Stimulated activated CD8-positive, alpha-beta memory T cell treated with anti-CD3 and anti-CD28 coated beads, Interleukin-4, amount 100 ng/mL, for 1 hour (primary cell): ENCODE measurements around the gene CD99.

Experiments used
- DNase-seq, 2 donors: peaks; one replicate each; pipeline ENCODE4 v3.0.0-alpha.2; 2020; ENCODE audit warnings: low read depth in 2 of 2, low spot score in 1 of 2

The CD99 gene

GRCh38 chrX:2697741-2698299, 6.7 kb downstream of the CD99 start:
- DNase-seq: no peak

DNA sequence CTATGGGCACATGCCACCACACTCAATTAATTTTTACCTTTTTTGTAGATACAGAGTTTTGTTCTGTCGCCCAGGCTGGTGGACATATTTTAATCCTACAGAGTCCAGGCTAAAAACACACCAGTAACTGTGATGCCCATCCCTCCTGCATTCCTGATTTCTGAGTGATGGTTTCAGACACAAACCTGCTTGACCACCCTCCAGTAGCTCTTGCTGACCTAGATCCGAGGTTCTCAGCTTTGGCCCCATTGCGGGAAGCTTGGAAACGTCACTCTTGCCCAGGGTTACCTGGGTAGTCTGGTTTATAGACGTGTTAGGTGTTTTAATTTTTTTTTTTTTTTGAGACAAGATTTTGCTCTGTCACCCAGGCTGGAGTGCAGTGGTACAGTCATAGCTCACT, 7.5 kb downstream of the CD99 start:
- no peak for DNase-seq

- no peak for DNase-seq
Measured at GRCh38 chrX:2699959-2700358, 8.9 kb downstream of the CD99 start.

GRCh38 chrX:2700405-2701320, 9.6 kb downstream of the CD99 start:
- DNase-seq: no peak

GRCh38 chrX:2701600-2701999, 10.5 kb downstream of the CD99 start:
- no peak for DNase-seq

GRCh38 chrX:2703991-2704369, 12.9 kb downstream of the CD99 start:
- no peak for DNase-seq

- DNase-seq: no peak
Measured at GRCh38 chrX:2705046-2705832, 14.1 kb downstream of the CD99 start.

DNA sequence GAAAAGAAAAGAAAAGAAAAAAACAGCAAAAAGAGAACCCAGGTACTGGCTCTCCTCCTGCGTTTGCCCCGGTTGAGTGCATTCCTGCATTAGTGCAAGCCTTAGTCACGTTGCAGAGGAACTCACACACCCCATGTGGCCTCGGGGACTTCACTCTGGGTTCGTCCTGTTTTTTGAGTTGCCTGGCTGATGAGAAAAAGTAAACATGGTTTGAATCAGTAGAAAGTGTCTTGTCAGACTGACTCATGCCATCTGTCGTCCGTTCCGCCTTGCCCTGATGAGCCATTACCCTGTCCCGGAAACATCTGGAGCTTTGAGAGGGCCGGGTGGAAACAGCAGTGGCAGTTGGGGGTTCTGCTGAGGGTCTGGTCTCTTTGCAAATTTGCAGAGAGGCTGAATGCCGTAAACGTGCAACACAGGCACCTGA, 16.3 kb downstream of the CD99 start:
- DNase-seq: peak; percentile 27 to 39

- DNase-seq: no peak
Measured at GRCh38 chrX:2708021-2708420, 16.9 kb downstream of the CD99 start.

- no peak for DNase-seq
Measured at GRCh38 chrX:2708592-2709188, 17.6 kb downstream of the CD99 start.

- no peak for DNase-seq
Measured at GRCh38 chrX:2709556-2709955, 18.5 kb downstream of the CD99 start.

DNA sequence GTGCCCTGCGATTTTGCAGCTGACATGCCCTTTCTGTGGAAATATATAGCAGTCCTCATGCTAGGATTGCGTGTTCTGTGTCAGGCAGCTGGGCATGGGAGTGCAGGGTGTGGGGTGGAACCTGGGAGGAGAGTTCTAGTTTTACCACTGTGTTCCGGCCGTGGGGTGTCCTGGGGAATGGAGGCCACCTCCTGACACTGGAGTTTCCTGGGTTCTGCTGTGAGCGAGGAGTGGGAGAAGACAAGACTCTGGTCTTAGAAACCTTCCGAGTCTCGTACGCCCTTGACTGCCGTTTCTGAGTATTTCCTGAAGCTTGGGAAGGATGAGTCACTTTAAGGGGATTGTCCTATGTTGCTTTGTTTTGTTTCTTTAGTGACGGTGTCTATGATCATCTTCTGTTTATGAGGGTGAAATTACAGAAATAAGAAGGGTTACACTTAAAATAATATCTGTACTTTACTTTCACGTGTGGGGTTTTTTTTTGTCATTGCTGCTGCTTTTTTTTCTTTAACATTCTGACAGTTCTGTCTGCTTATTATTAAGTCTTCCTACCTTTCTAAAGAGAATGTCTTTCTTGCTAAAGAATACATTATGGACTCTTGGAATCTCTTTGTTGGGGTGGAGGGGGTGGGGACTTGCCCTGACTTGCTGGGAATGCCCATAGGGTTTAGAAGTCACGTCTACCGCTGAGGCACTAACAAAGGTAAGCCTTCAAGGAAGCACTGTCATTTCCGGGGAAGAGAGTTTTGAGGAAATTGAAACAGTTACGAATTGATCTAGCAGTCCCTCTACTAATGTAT, 19.1 kb downstream of the CD99 start:
- DNase-seq: no peak

DNA sequence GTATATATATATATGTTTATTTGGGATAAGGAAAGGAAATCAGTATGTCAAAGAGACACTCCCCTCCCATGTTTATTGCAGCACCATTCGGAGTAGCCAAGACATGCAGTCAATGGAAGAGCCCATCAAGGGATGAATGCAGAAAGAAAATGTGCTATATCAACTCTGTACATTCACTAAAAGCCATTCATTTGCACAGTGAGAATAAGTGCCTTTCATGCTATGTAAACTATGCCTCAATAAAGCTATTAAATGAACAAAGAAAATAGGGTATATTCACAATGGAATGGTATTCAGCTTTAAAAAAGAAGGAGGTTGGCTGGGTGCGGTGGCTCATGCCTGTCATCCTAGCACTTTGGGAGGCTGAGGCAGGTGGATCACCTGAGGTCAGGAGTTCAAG, 20.3 kb downstream of the CD99 start:
- no peak for DNase-seq

DNA sequence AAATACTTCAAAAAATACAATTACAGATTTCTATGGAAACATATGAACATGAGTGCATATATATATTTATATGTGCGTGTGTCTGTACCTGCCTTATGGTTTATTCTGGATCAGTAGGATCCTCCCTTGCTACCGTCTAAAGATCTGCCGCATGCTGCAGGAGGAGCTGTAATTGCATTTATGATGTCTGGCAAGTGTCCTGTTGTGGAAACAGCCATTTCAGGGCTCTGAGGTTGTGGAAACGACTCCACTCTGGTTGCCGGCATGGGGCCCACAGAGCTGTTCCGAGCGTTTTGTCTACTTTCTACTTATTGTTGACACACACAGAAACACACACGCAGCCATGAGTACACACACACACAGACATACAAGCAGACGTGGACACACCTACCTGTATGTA, 21.3 kb downstream of the CD99 start:
- no peak for DNase-seq

- no peak for DNase-seq
Measured at GRCh38 chrX:2712890-2713840, 22.1 kb downstream of the CD99 start.

DNA sequence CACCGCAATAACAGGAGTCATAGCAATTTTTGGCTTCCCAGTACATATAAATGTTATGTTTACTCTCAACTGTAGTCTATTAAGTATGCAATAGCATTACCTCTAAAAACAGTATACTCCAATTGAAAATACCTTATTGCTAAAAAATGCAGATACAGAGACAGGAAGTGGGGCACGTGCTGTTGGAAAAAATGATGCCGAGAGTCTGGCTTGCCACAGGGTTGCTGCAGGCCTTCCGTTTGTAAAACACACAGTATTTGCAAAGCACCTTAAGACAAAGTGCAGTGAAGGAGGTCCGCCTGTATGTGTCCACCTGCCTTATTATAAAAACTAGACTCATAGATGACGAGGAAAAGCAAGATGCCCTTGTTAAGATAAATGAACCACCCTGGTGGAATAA, 23.5 kb downstream of the CD99 start:
- DNase-seq: no peak

DNA sequence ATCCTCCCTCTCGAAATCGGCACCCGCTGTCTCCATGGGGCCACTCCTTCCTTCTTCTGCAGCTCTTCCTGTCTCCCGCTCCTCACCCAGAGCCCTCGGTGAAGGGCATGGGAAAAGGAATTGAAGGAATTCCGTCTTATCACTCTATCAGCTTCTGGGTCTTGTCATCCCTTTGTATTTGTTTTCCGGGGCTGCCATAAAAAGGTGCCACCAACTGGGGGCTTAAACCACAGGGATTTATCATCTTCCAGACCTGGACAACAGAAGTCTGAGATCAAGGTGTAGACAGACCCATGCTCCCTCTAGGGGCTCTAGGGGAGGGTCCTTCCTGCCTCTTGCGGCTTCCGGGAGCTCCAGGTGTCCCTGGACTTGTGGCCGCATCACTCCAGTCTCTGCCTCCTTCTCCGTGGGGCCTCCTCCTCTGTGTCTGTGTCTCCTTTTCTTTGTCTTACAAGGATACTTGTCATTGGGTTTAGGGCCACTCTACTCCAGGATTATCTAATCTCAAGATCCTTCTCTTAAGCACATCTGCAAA, 24.0 kb downstream of the CD99 start:
- no peak for DNase-seq

- no peak for DNase-seq
Measured at GRCh38 chrX:2717312-2717711, 26.2 kb downstream of the CD99 start.

- DNase-seq: no peak
Measured at GRCh38 chrX:2718821-2719220, 27.7 kb downstream of the CD99 start.
